MM.1S (cell line): ENCODE results near the gene REL.

Experiments used
- CTCF ChIP-seq: fragments of 300-600 bp; sonication (generic); IDR thresholded peaks from 2 replicates; pipeline ENCODE4 v1.5.1; 2016; ENCODE audit warnings: antibody characterized with exemption, low read length, mixed read lengths
- EZH2 ChIP-seq: fragments of 300-600 bp; sonication (generic); optimal IDR thresholded peaks from 2 replicates; pipeline ENCODE3; 2017; ENCODE audit warnings: low read depth, mild to moderate bottlenecking, antibody characterized with exemption, low read length, mixed read lengths
- EZH2phosphoT487 ChIP-seq: fragments of 300-600 bp; sonication (generic); IDR thresholded peaks from 2 replicates; pipeline ENCODE4 v1.6.1; 2018; ENCODE audit warnings: antibody characterized with exemption, low read length

GRCh38 chr2:60957643-60958042, 76.3 kb downstream of the REL start:
- TF ChIP-seq EZH2 = no peak
- TF ChIP-seq CTCF = no peak
- no peak for TF ChIP-seq EZH2phosphoT487
